Esophagus muscularis mucosa (tissue), 3 donors: ENCODE data around the gene UGT2A3.

ENCODE experiments used
- POLR2A ChIP-seq: fragments of 450-650 bp; IDR thresholded peaks from one replicate; pipeline ENCODE4 v1.6.1; 2017; ENCODE audit warnings: antibody characterized with exemption, moderate library complexity, mild to moderate bottlenecking, low read depth
- POLR2AphosphoS5 ChIP-seq, 2 donors: sonication (generic); formaldehyde crosslinking; IDR thresholded peaks; one replicate each; pipeline ENCODE4 v1.6.1; 2017; ENCODE audit warnings: antibody characterized with exemption in 2 of 2
- TF ChIP-seq, protein P1 (sequence below), 3 experiments: fragments of 200-600 bp in 2 of 3; fragments of 450-650 bp in 1 of 3; sonication (generic) in 2 of 3; IDR thresholded peaks; one replicate each; pipeline ENCODE4 v1.5.1; 2017 to 2019; ENCODE audit warnings: antibody characterized with exemption in 3 of 3, mild to moderate bottlenecking in 2 of 3, moderate library complexity in 1 of 3

DNA sequence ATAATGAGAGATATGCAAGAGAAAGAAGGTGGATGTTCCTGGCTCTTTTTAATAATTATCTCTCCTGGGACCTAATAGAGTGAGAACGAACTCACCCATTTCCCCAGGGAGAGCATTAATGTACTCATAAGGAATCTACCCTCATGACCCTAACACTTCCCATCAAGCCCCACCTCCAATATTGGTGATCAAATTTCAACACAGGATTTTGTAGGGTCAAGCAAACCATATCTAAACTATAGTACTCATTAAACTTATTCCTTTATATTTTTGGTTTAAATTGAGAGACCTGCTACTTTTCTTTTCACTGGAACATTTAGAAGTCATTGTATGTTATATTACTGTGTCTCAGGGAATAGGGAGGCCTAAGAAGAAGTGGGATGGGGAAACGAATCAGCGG, 2.6 kb downstream of the UGT2A3 start:
- TF ChIP-seq POLR2AphosphoS5 (IDR thresholded peaks at IDR 0.05) (no peak), POLR2A (no peak)
- TF ChIP-seq, protein P1, sequence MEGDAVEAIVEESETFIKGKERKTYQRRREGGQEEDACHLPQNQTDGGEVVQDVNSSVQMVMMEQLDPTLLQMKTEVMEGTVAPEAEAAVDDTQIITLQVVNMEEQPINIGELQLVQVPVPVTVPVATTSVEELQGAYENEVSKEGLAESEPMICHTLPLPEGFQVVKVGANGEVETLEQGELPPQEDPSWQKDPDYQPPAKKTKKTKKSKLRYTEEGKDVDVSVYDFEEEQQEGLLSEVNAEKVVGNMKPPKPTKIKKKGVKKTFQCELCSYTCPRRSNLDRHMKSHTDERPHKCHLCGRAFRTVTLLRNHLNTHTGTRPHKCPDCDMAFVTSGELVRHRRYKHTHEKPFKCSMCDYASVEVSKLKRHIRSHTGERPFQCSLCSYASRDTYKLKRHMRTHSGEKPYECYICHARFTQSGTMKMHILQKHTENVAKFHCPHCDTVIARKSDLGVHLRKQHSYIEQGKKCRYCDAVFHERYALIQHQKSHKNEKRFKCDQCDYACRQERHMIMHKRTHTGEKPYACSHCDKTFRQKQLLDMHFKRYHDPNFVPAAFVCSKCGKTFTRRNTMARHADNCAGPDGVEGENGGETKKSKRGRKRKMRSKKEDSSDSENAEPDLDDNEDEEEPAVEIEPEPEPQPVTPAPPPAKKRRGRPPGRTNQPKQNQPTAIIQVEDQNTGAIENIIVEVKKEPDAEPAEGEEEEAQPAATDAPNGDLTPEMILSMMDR (IDR thresholded peaks at IDR 0.05): no peak
